22Rv1 (cell line): ENCODE results near the gene HACD1.

Experiments
- H3K27ac ChIP-seq: fragments of 450-650 bp; 2 replicates; pipeline ENCODE4 v1.5.1; 2017
- ZFX ChIP-seq: fragments of 450-650 bp; IDR thresholded peaks from 2 replicates; pipeline ENCODE4 v1.6.1; 2017; ENCODE audit warnings: antibody characterized with exemption, borderline replicate concordance
- TF ChIP-seq, protein P1 (sequence below): fragments of 450-650 bp; IDR thresholded peaks from 2 replicates; pipeline ENCODE4 v1.5.1; 2017; ENCODE audit warnings: mild to moderate bottlenecking

Gene HACD1

DNA sequence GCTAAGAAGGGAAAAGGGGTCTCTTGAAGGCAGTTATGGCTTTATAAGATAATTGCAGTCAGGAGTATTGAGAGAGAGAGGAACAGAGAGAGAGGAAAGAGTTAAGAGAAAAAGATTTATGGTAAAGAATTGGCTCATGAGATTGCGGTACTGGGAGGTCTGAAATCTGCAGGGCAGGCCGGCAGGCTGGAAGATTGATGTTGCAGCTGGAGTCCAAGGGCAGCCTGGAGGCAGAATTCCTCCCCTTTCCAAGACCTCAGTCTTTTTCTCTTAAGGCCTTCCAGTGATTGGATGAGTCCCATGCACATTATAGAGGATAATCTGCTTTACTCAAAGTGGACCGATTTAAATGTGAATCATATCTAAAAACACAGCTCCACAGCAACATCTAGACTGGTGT is 68.4 kb downstream of the HACD1 start:
- TF ChIP-seq, protein P1, sequence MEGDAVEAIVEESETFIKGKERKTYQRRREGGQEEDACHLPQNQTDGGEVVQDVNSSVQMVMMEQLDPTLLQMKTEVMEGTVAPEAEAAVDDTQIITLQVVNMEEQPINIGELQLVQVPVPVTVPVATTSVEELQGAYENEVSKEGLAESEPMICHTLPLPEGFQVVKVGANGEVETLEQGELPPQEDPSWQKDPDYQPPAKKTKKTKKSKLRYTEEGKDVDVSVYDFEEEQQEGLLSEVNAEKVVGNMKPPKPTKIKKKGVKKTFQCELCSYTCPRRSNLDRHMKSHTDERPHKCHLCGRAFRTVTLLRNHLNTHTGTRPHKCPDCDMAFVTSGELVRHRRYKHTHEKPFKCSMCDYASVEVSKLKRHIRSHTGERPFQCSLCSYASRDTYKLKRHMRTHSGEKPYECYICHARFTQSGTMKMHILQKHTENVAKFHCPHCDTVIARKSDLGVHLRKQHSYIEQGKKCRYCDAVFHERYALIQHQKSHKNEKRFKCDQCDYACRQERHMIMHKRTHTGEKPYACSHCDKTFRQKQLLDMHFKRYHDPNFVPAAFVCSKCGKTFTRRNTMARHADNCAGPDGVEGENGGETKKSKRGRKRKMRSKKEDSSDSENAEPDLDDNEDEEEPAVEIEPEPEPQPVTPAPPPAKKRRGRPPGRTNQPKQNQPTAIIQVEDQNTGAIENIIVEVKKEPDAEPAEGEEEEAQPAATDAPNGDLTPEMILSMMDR = no peak
- no peak for TF ChIP-seq ZFX
- H3K27ac ChIP-seq = no peak overlapping the region

DNA sequence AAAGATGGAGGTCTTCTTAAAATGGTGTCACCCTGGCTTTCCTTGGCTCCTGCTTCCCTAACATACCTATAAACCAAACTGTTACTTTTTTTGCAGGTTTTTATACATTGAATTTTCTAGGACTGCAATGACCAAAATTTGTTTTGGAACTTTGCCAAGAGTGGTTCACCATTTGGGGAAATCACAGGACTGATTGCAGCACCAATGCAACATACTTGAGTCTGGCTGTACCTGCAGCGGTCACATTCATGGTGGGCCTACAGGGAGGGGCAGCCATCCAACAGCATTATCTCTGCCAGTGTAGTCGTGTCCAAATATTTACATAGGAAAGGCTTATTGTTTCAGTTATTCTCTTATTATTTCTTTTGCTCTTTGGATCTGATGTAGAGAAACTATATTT is 69.0 kb downstream of the HACD1 start:
- no peak overlapping the region for H3K27ac ChIP-seq
- TF ChIP-seq, protein P1 = no peak

DNA sequence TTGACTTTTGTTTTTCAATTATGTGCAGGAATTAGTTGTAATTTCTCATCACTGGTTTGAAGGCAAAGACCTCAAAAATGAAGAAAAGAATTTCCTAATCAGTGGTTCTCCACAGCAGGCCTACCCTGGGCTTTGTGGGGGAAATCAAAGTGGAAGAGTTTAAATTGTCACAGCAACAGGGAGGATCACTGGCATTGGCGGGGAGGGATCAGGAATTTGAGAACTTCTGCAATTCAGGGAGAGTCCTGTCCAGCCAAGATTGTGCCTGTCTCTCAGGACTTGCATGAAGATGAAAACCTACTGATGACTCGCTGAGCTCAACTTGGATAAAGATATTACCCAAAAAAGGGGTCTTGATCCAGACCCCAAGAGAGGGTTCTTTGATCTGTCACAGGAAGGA is 70.1 kb downstream of the HACD1 start:
- TF ChIP-seq, protein P1 = no peak
- TF ChIP-seq ZFX = no peak
- no peak overlapping the region for H3K27ac ChIP-seq

DNA sequence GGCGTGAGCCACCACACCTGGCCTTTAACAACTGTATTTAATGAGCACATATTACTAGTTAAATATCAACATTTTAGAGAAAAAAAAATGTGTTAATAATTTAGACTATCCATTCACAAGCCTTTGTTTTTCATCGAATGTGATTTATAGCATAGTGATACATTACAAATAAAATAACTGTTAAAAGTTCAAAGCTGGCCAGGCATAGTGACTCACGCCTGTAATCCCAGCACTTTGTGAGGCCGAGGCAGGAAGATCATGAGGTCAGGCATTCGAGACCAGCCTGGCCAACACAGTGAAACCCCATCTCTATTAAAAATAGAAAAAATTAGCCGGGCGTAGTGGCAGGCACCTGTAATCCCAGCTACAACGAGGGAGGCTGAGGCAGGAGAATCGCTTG is 72.7 kb downstream of the HACD1 start:
- no peak overlapping the region for H3K27ac ChIP-seq
- TF ChIP-seq, protein P1 = no peak
- TF ChIP-seq ZFX = no peak
